Measurements from ENCODE around the gene ZNF536. TPM values are rescaled to one million over a fixed set of nuclear protein-coding genes. Genes with fewer than 3 reads are reported as not detected.

Gene ZNF536
- total RNA-seq, 1 experiment from 2014 or later: not detected

- Mint-ChIP-seq H3K36me3 (ENCODE audit: insufficient read depth in 1 of 3, low read depth in 3 of 3) (no peaks in the 10 kb centered on the region), H3K4me1 (no peaks in the 10 kb centered on the region), H3K27me3 (ENCODE audit: low read depth) (peaks cover 3% of the 10 kb centered on the region; the same call in 1 of the 2 replicates), H3K27ac (no peak overlapping the region), H3K4me3 (no peak overlapping the region), H3K9me3 (no peaks in the 10 kb centered on the region)
- H3K9ac ChIP-seq (ENCODE audit: extremely low read depth, insufficient read length, low read length): no peak overlapping the region
- H3K14ac ChIP-seq (ENCODE audit: insufficient read depth, low read length): no peak overlapping the region
- H3K27me3 ChIP-seq (ENCODE audit: insufficient read depth, low read length): no peaks in the 10 kb centered on the region
- no peaks in the 10 kb centered on the region for H3K4me1 ChIP-seq (ENCODE audit: insufficient read depth, low read length)
- H3K79me1 ChIP-seq (ENCODE audit: insufficient read depth, low read depth, low read length, poor library complexity, severe bottlenecking): no peaks in the 10 kb centered on the region
- no peak overlapping the region for H2BK5ac ChIP-seq (ENCODE audit: insufficient read length, low read length)
- H3K23ac ChIP-seq (ENCODE audit: insufficient read length, low read depth, low read length): no peak overlapping the region
- H3K23me2 ChIP-seq (ENCODE audit: insufficient read length, low read depth, low read length, poor library complexity, severe bottlenecking): no peaks in the 10 kb centered on the region
- no peak overlapping the region for H3K4ac ChIP-seq (ENCODE audit: low read depth, low read length)
- H4K5ac ChIP-seq (ENCODE audit: insufficient read length, low read depth, low read length): no peak overlapping the region
- H3K9me3 ChIP-seq (ENCODE audit: control insufficient read depth, low read depth, low read length): no peaks in the 10 kb centered on the region
- H4K20me1 ChIP-seq (ENCODE audit: control insufficient read depth, insufficient read depth, insufficient read length): no peaks in the 10 kb centered on the region
- no peak overlapping the region for H4K91ac ChIP-seq (ENCODE audit: insufficient read length, low read depth, low read length)
- H3K56ac ChIP-seq (ENCODE audit: insufficient read length, low read depth, low read length): no peak overlapping the region
- no peak for TF ChIP-seq CTCF (conservative IDR thresholded peaks at IDR 0.05)
- no peak overlapping the region for H3T11ph ChIP-seq (ENCODE audit: low read length)
- no peaks in the 10 kb centered on the region for H3K79me2 ChIP-seq (ENCODE audit: insufficient read depth, low read length)
- H3K27ac ChIP-seq (ENCODE audit: insufficient read length, low read depth, low read length): no peak overlapping the region
- no peak overlapping the region for H3K4me2 ChIP-seq (ENCODE audit: insufficient read depth, insufficient read length, low read length)
- H2AK5ac ChIP-seq (ENCODE audit: insufficient read length, low read length): no peak overlapping the region
- H2BK12ac ChIP-seq (ENCODE audit: insufficient read length, low read depth, low read length): no peak overlapping the region
- no peak overlapping the region for H2BK20ac ChIP-seq (ENCODE audit: low read depth, low read length, poor library complexity, severe bottlenecking)
- DNase-seq: no peak
- no peak overlapping the region for H3K18ac ChIP-seq (ENCODE audit: insufficient read length, low read depth, low read length)
- no peak overlapping the region for H2BK120ac ChIP-seq (ENCODE audit: low read depth, low read length, poor library complexity, severe bottlenecking)
- no peak overlapping the region for H2AFZ ChIP-seq (ENCODE audit: low read length)
- no peak overlapping the region for H2BK15ac ChIP-seq (ENCODE audit: low read depth, low read length)
- H4K8ac ChIP-seq (replicated peaks; ENCODE audit: insufficient read length, low read depth, low read length): no peak overlapping the region
These were observed 132.1 kb downstream of the ZNF536 start for GRCh38 chr19:30504272-30504671.

All from H9 (cell line).